CD4-positive, alpha-beta T cell treated with Interleukin-15 for 1 hour (primary cell): ENCODE measurements around the gene TSLP.
A peak's percentile ranks its signal among the peaks of the same experiment; 100 is the strongest.

ENCODE experiments used
- DNase-seq: peaks from one replicate; pipeline ENCODE4 v3.0.0-alpha.2; 2020

TSLP gene

GRCh38 chr5:111071413-111071812, at the start of gene TSLP:
Gene TSLP, plus strand, starts transcription at chr5:111071713. Its CDS starts 178 bp downstream, at chr5:111071891.
- no peak for DNase-seq

GRCh38 chr5:111022301-111022700, 49.2 kb upstream of the TSLP start:
- no peak for DNase-seq

- DNase-seq, result no peak
Observed at GRCh38 chr5:111028865-111029264, 42.6 kb upstream of the TSLP start.

GRCh38 chr5:111043712-111044506, 27.6 kb upstream of the TSLP start:
- no peak for DNase-seq

GRCh38 chr5:111058064-111058463, 13.4 kb upstream of the TSLP start:
- DNase-seq, result no peak

GRCh38 chr5:111060169-111060568, 11.3 kb upstream of the TSLP start:
- no peak for DNase-seq

- no peak for DNase-seq
Observed at GRCh38 chr5:111061618-111062017, 9.9 kb upstream of the TSLP start.

GRCh38 chr5:111063709-111064322, 7.7 kb upstream of the TSLP start:
- DNase-seq, result no peak

- no peak for DNase-seq
Observed at GRCh38 chr5:111066261-111066938, 5.1 kb upstream of the TSLP start.

GRCh38 chr5:111068213-111068612, 3.3 kb upstream of the TSLP start:
- no peak for DNase-seq

- no peak for DNase-seq
Observed at GRCh38 chr5:111069839-111070238, 1.7 kb upstream of the TSLP start.

GRCh38 chr5:111070272-111071134, 1.0 kb upstream of the TSLP start:
- no peak for DNase-seq

GRCh38 chr5:111072949-111073682, 1.6 kb downstream of the TSLP start:
- peak; percentile 35 for DNase-seq

- DNase-seq, result no peak
Observed at GRCh38 chr5:111074244-111074643, 2.7 kb downstream of the TSLP start.

GRCh38 chr5:111075520-111075919, 4.0 kb downstream of the TSLP start:
- no peak for DNase-seq

GRCh38 chr5:111076091-111076490, 4.6 kb downstream of the TSLP start:
- DNase-seq, result no peak

- no peak for DNase-seq
Observed at GRCh38 chr5:111077678-111078077, 6.2 kb downstream of the TSLP start.

GRCh38 chr5:111079846-111080245, 8.3 kb downstream of the TSLP start:
- DNase-seq, result no peak

- no peak for DNase-seq
Observed at GRCh38 chr5:111083323-111083722, 11.8 kb downstream of the TSLP start.

- peak; percentile 84 for DNase-seq
Observed at GRCh38 chr5:111092062-111092853, 20.7 kb downstream of the TSLP start, which contains the start of gene WDR36. Gene WDR36, plus strand, starts transcription at chr5:111092348. Its CDS starts 109 bp downstream, at chr5:111092457.

GRCh38 chr5:111095982-111096381, 24.5 kb downstream of the TSLP start:
- no peak for DNase-seq
